Upper lobe of right lung (tissue), 1 donor: ENCODE measurements around the gene SH3RF2. TPM values are rescaled to one million over a fixed set of nuclear protein-coding genes. Genes with fewer than 3 reads are reported as not detected.

ENCODE experiments used
- ATAC-seq: fragments of 200-7000 bp; cut with Tn5 transposase; one replicate; pipeline ENCODE4 v1.9.1; 2020; ENCODE audit warnings: mild to moderate bottlenecking, moderate library complexity
- DNase-seq: peaks from one replicate; pipeline ENCODE4 v3.0.0-alpha.2; 2020
- H3K27ac ChIP-seq: fragments of 200-600 bp; one replicate; pipeline ENCODE4 v1.8.0; 2022
- H3K27me3 ChIP-seq: fragments of 200-600 bp; one replicate; pipeline ENCODE4 v1.8.0; 2022; ENCODE audit warnings: mild to moderate bottlenecking
- H3K36me3 ChIP-seq: fragments of 200-600 bp; one replicate; pipeline ENCODE4 v1.8.0; 2022
- H3K4me1 ChIP-seq: fragments of 200-600 bp; one replicate; pipeline ENCODE4 v1.8.0; 2022
- H3K4me3 ChIP-seq: fragments of 200-600 bp; one replicate; pipeline ENCODE4 v1.8.0; 2022; ENCODE audit warnings: mild to moderate bottlenecking
- H3K9me3 ChIP-seq: fragments of 200-600 bp; one replicate; pipeline ENCODE4 v1.8.0; 2022
- CTCF ChIP-seq: fragments of 200-600 bp; IDR thresholded peaks from one replicate; pipeline ENCODE4 v1.8.0; 2022; ENCODE audit warnings: antibody characterized with exemption
- intact Hi-C: fragments of 100-400 bp; cut with DNase I; formaldehyde crosslinking; loops from one replicate; pipeline ENCODE4 v1.11.0; 2022
- total RNA-seq: library from RNA; stranded (reverse); fragmentation: NEBNext Ultra II Directional; extraction: Animal tissue kit (Norgen Biotek cat#: 25700); gene quantifications from one replicate; pipeline ENCODE4 v1.2.1, GENCODE V29; 2021
- donor health status: DM: no; HTN: yes; CAD: no; lungs with severe emphysema.

Gene SH3RF2
- total RNA-seq, 1 donor from 2014 or later, result 12.4 TPM

DNA sequence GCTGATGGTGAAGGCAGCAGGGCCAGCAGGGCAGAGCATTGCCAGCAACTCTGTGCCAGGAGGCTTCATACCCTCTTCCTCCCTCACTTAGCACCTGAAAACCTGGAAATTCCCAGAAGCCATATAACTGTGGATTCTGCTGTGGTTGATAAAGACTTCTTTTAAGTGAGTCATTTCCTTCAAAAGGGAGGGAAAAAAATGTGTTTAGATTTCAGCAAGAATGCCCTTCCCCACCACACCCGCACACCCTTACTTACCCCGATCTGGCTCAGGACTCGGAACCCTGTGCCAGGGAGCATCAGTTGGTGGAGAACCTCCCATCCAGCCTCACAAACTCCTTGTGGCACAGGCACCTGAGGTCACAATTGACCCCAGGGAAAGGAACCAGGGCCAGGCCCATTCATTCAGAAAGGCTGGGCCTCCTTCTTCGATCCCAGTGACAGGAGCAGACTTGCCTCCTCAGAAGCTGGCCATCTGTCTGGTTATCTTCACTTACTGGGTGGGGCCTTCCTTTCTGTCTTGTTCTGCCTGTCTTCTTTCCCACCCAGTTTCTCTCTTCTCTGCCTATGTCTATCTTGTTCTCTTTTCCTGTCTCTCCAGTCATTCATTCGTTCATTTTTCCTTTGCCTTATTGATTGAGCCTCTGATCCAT, 106.4 kb downstream of the SH3RF2 start:
- ATAC-seq, result no peak
- DNase-seq, result no peak
- Histone ChIP-seq H3K9me3 (no peaks in the 10 kb centered on the region), H3K27ac (no peak overlapping the region), H3K4me1 (no peaks in the 10 kb centered on the region), H3K27me3 (no peaks in the 10 kb centered on the region), H3K36me3 (no peaks in the 10 kb centered on the region), H3K4me3 (no peak overlapping the region)
- intact Hi-C loops, result no loop called here
- no peak for TF ChIP-seq CTCF

GRCh38 chr5:146043722-146044121, 107.3 kb downstream of the SH3RF2 start:
- no peak for DNase-seq
- no peak for TF ChIP-seq CTCF
- H3K36me3 ChIP-seq, result no peaks in the 10 kb centered on the region
- intact Hi-C loops, result no loop called here
- no peak overlapping the region for H3K4me3 ChIP-seq
- no peaks in the 10 kb centered on the region for H3K9me3 ChIP-seq
- no peak overlapping the region for H3K27ac ChIP-seq
- H3K27me3 ChIP-seq, result no peaks in the 10 kb centered on the region
- no peak for ATAC-seq
- H3K4me1 ChIP-seq, result no peaks in the 10 kb centered on the region

DNA sequence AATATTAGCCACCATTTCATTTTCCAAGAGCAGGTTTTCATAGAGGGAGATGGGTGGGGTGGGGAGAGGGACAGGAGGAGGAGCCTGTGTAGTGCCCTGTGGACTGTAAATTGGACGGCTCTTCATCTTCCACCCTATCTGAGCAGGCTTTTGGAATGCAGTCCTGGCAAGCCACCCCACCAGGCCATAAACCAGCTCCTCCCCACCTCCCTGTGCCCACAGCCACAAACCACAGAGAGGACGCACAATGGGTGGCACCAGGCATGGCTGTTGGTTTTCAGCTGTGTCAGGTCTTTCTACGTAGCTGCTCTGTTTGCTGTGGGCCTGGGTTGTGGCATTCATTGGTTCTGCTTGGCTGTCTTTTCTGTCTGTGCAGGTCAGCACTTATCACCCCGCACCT, 111.0 kb downstream of the SH3RF2 start:
- Histone ChIP-seq H3K4me1 (no peaks in the 10 kb centered on the region), H3K27me3 (no peaks in the 10 kb centered on the region), H3K9me3 (no peaks in the 10 kb centered on the region), H3K27ac (no peak overlapping the region), H3K36me3 (no peaks in the 10 kb centered on the region), H3K4me3 (no peak overlapping the region)
- ATAC-seq (peak; percentile 72), DNase-seq (no peak)
- no peak for TF ChIP-seq CTCF
- intact Hi-C loops, result no loop called here

GRCh38 chr5:146048994-146049703, 112.8 kb downstream of the SH3RF2 start:
- intact Hi-C loops, result no loop called here
- ATAC-seq (peak; percentile 82), DNase-seq (no peak)
- Histone ChIP-seq H3K4me1 (no peaks in the 10 kb centered on the region), H3K27ac (no peak overlapping the region), H3K36me3 (no peaks in the 10 kb centered on the region), H3K4me3 (no peak overlapping the region), H3K9me3 (no peaks in the 10 kb centered on the region), H3K27me3 (no peaks in the 10 kb centered on the region)
- TF ChIP-seq CTCF, result peak; percentile 68

DNA sequence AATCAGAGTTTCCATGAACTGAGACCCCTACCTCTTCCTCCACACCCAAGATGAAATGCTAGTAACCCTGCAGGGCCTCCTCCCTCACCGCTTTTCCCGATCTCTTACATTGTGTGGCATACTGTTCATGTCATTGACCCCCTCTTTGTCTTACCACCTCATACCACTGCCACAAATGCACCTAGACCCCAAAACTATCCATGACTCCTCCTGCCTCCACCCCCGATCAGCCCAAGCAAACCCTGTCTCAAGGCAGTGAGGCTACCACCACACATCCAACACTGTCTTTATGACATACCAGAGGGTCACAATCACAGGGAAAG, 113.3 kb downstream of the SH3RF2 start:
- no peak overlapping the region for H3K4me3 ChIP-seq
- ATAC-seq (no peak), DNase-seq (no peak)
- no peak overlapping the region for H3K27ac ChIP-seq
- H3K9me3 ChIP-seq, result no peaks in the 10 kb centered on the region
- H3K36me3 ChIP-seq, result no peaks in the 10 kb centered on the region
- no peaks in the 10 kb centered on the region for H3K4me1 ChIP-seq
- H3K27me3 ChIP-seq, result no peaks in the 10 kb centered on the region
- intact Hi-C loops, result no loop called here
- no peak for TF ChIP-seq CTCF
